SK-N-SH (cell line): ENCODE data around the gene PTGFR.

Experiments used
- GATA2 ChIP-seq: sonication (generic); formaldehyde crosslinking; IDR thresholded peaks from 2 replicates; pipeline ENCODE4 v1.5.0; 2020; ENCODE audit warnings: mild to moderate bottlenecking, missing genetic modification reagents
- RAD21 ChIP-seq: IDR thresholded peaks from 2 replicates; pipeline ENCODE4 v1.6.1; 2012; ENCODE audit warnings: mild to moderate bottlenecking, low read length
- TF ChIP-seq, protein P1 (sequence below): fragments of 200-600 bp; sonication (generic); IDR thresholded peaks from 2 replicates; pipeline ENCODE4 v1.6.1; 2017; ENCODE audit warnings: antibody characterized with exemption, mild to moderate bottlenecking, moderate library complexity
- TF ChIP-seq, protein P2 (sequence below): IDR thresholded peaks from 2 replicates; pipeline ENCODE4 v1.4.0; 2012; ENCODE audit warnings: low read depth
- TF ChIP-seq, protein P3 (sequence below): IDR thresholded peaks from 2 replicates; pipeline ENCODE4 v1.4.0; 2012; ENCODE audit warnings: low read depth, borderline replicate concordance

DNA sequence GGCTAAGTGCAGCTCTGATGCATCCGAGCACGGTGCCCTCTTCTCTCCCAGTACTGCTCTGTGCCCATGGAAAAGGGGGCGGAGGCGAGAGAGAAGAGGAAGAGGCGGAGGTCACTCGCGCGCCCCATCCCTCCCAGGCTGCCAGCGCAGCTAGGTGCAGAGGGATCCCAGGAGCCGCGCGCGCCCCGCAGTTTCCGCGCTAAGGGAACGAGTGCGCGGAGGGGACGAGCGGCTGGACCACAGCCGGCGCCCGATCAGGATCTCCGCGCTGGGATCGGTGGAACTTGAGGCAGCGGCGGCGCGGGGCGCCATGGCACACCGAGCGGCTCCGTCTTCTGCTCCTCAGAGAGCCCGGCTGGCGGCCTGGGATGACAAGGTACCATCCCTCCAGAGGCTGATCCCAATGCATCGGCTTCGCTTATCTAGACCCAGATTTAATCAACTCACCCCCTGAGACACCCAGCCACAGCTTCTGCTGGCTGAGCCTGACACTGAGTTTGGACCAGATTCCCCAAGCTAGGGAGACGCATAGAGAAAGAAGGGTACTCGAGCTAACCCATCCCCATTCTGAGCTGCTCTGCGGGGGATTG is at the start of gene PTGFR:
- TF ChIP-seq, protein P1, sequence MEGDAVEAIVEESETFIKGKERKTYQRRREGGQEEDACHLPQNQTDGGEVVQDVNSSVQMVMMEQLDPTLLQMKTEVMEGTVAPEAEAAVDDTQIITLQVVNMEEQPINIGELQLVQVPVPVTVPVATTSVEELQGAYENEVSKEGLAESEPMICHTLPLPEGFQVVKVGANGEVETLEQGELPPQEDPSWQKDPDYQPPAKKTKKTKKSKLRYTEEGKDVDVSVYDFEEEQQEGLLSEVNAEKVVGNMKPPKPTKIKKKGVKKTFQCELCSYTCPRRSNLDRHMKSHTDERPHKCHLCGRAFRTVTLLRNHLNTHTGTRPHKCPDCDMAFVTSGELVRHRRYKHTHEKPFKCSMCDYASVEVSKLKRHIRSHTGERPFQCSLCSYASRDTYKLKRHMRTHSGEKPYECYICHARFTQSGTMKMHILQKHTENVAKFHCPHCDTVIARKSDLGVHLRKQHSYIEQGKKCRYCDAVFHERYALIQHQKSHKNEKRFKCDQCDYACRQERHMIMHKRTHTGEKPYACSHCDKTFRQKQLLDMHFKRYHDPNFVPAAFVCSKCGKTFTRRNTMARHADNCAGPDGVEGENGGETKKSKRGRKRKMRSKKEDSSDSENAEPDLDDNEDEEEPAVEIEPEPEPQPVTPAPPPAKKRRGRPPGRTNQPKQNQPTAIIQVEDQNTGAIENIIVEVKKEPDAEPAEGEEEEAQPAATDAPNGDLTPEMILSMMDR = no peak
- TF ChIP-seq RAD21 (no peak), GATA2 (CRISPR knock-in tag) (no peak; the same call in none of the 2 replicates)
- TF ChIP-seq, protein P2, sequence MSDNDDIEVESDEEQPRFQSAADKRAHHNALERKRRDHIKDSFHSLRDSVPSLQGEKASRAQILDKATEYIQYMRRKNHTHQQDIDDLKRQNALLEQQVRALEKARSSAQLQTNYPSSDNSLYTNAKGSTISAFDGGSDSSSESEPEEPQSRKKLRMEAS = no peak
- TF ChIP-seq, protein P3, sequence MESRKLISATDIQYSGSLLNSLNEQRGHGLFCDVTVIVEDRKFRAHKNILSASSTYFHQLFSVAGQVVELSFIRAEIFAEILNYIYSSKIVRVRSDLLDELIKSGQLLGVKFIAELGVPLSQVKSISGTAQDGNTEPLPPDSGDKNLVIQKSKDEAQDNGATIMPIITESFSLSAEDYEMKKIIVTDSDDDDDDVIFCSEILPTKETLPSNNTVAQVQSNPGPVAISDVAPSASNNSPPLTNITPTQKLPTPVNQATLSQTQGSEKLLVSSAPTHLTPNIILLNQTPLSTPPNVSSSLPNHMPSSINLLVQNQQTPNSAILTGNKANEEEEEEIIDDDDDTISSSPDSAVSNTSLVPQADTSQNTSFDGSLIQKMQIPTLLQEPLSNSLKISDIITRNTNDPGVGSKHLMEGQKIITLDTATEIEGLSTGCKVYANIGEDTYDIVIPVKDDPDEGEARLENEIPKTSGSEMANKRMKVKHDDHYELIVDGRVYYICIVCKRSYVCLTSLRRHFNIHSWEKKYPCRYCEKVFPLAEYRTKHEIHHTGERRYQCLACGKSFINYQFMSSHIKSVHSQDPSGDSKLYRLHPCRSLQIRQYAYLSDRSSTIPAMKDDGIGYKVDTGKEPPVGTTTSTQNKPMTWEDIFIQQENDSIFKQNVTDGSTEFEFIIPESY = no peak
